SHP77 treated with DMSO at 0.1 percent for 48 hours (cell line): ENCODE results near the gene DYNLT2.
"Not testable (repeated sequence)": the region's sequence is repeated elsewhere in the genome, so short reads cannot be mapped to it uniquely, and the experiment has no call there.

Experiments
- DNase-seq: peaks from one replicate; lab custom pipeline; 2025; lab: John Stamatoyannopoulos, UW

The DYNLT2 gene

GRCh38 chr6:169783971-169784820, 32.8 kb upstream of the DYNLT2 start:
- DNase-seq, result no peak

- DNase-seq, result no peak
Observed at GRCh38 chr6:169783401-169783800, 32.0 kb upstream of the DYNLT2 start.

DNA sequence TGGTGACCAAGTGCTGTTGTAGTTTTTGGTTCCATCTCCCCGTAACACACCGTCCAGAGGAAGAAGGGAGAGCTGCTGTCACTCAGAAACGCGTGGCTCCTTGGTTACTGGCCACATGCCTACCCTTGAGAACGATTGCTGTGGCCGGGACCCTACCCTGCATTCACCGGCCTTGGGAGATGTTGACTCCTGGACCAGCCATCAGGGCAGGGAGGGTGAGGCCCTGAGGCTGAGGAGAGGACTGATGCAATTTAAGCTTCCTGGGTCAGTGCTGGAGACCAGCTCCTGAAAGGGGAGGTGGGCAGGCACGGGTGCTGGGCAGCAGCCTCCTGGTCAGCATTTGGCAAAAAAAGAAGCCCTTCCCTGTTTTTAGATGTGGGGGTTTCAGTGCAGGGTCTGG, 31.6 kb upstream of the DYNLT2 start:
- DNase-seq, result no peak

GRCh38 chr6:169780571-169781091, 29.3 kb upstream of the DYNLT2 start:
- no peak for DNase-seq

DNA sequence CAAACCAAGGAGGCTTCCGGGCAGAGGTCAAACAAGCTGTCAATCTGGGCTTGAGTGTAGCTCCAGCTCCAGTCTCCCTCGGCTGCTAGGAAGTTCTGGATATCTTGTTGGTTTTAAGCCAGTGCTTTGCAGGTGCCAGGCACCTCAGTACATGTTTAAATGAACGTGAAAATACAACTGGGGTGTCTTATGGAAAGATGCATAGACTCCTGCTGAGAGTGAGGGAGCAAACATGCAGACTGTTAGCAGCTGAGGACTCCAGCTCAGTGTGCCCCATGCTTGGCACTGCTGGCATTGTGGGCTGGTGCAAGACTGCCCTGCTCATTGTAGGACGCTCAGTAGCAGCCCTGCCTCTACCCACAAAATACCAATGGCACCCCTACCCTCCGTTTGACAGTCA, 28.5 kb upstream of the DYNLT2 start:
- no peak for DNase-seq

- no peak for DNase-seq
Observed at GRCh38 chr6:169779092-169779815, 27.9 kb upstream of the DYNLT2 start.

- DNase-seq, result no peak
Observed at GRCh38 chr6:169778646-169779045, 27.3 kb upstream of the DYNLT2 start.

- DNase-seq, result no peak
Observed at GRCh38 chr6:169777896-169778295, 26.5 kb upstream of the DYNLT2 start.

GRCh38 chr6:169776379-169776778, 25.0 kb upstream of the DYNLT2 start:
- no peak for DNase-seq

- DNase-seq, result no peak
Observed at GRCh38 chr6:169775321-169775720, 23.9 kb upstream of the DYNLT2 start.

- DNase-seq, result no peak
Observed at GRCh38 chr6:169774347-169774746, 23.0 kb upstream of the DYNLT2 start.

DNA sequence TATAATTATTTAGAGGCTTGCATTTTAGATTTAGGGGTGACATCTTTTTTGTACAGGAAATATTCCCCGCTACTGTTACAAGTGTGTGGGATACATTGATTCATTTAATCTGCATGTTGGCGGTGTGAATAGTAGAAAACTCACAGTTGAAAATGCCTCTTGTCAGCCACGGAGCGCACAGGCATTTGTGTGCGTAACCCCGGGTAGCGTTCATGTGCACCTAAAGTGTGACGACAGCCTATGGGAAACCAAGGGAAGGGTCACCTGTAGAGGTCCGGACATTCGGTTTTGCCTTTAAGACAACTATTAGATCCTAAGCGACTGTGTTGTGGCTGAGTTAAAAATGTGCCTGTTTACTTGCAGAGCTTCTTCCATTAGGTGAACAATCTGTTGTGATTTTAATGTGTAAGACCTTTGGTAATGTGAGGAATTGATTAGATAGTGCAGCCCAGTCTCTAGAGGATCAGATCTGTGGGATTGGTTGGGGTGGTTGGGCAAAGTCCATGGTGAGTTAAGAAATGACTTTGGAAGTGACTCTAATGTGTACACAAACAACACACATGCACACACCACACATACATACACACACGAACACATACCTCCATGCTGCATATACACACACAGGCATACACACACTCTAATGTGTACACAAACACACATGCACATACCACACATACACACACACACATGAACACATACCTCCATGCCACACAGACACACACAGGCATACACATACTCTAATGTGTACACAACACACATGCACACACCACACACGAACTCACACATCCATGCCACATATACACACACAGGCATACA, 15.8 kb upstream of the DYNLT2 start:
- DNase-seq, result no peak

DNA sequence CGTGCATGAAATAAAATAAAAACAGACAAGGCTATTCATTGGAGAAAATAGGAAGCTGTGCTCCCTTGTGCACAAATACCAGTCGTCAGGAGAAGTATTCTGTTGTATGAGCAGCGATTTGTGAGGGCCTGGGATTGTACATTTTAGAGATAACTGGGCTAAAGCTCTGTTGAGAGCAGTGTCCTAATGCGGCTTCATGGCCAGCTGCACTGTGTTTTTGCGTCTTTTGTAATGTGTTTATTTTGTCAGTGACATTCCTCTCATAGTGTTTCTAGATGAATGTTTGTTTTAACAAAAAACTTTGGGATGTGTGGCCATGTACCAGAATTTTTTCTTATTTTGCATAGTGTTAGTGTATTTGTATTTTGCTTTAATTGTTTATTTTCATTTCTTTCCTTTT, 14.9 kb upstream of the DYNLT2 start:
- no peak for DNase-seq

DNA sequence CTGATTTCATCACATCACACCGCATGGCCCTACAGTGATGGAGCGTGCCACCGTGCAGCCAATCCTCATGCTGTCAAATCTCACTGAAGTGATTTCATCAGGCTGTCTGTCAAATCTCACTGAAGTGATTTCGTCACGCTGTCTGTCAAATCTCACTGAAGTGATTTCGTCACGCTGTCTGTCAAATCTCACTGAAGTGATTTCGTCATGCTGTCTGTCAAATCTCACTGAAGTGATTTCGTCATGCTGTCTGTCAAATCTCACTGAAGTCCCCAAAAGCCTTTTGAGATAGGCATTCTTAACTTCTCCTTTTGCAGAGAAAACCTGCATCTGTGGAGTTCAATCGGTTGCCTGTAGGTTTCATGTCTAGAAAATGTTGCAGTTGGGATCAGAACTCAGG, 14.4 kb upstream of the DYNLT2 start:
- DNase-seq, result not testable (repeated sequence)

GRCh38 chr6:169763881-169764280, 12.5 kb upstream of the DYNLT2 start:
- no peak for DNase-seq

- no peak for DNase-seq
Observed at GRCh38 chr6:169763308-169763707, 11.9 kb upstream of the DYNLT2 start.

DNA sequence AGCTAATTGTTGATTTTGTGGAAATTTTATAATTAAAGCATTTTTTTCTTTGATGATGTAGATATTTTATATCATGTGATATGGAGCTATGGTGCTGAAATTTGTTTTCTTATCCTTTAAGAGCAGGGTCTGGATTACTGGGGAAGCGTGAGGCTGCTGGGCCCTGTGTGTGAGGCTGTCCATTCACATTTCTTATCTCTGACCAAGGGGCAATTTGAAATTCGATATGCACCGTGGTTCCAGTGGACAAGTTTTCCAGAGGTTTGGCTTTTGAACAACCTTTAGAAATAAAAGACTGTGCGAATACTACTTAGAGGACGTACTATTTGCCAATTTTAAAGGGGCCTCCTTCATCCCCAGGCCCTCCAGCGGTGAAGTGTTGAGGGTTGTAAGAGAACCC, 3.8 kb upstream of the DYNLT2 start:
- DNase-seq, result no peak

DNA sequence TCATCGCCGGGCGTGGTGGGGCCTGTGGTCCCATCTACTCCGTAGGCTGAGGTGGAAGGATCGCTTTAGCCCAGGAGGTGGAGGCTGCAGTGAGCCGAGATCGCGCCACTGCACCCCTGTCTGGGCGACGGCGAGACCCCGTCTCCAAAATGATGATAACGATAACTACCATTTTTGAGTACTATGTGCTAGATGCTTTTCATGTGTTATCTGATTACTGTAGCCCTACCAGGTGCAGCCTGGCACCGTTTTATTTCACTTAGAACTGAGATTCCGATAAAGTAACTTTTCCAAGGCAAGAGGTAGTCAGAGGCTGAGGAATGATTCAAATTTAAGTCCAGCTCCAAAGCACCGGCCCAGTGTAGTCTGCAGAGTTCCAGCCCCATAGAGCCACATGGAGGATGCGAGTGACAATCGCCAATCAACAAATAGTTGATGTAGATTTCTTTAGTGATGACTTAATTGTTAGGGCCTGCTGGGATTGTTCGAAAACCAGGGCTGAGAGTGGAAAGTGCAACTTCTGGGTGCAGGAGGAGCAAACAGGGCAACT, 777 bp upstream of the DYNLT2 start:
- DNase-seq, result no peak

GRCh38 chr6:169746556-169746955, 4.8 kb downstream of the DYNLT2 start:
- no peak for DNase-seq

GRCh38 chr6:169745405-169745804, 6.0 kb downstream of the DYNLT2 start:
- DNase-seq, result no peak

DNA sequence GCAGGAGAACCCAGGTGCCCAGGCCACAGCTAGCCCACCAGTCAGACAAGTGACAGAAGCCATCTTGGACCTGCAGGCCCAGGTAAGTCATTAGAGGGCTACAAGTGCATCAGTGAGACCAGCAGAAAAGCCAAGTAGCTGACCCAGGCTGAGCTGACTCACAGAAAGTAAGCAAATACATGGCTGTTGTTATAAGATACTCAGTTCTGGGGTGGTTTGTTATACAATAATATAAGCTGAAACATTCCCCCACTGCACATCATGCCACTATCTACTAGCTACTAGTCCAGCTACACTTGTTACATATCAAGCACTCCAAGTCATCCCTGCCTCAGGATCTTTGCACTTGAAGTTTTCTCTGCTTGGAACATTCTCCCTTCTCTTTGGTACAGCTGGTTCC, 10.0 kb downstream of the DYNLT2 start:
- no peak for DNase-seq

GRCh38 chr6:169738976-169739529, 12.3 kb downstream of the DYNLT2 start:
- no peak for DNase-seq
